ENCODE results near the gene CCL25. TPM values are rescaled to one million over a fixed set of nuclear protein-coding genes. Genes with fewer than 3 reads are reported as not detected.

Gene CCL25
- polyA plus RNA-seq, 1 of the 3 experiments (the other 2 are of a cell fraction) = not detected

- Histone ChIP-seq H3K9me3 (no peaks in the 10 kb centered on the region), H3K27me3 (ENCODE audit: insufficient read depth) (no peaks in the 10 kb centered on the region), H3K4me1 (ENCODE audit: control insufficient read depth in 1 of 2, insufficient read depth in 2 of 2, low read depth in 1 of 2, low read length in 1 of 2) (no peaks in the 10 kb centered on the region; a peak in 1 of 4 replicates), H3K79me2 (ENCODE audit: insufficient read depth) (no peaks in the 10 kb centered on the region), H3K4me3 (ENCODE audit: low read depth in 2 of 2, low read length in 1 of 2) (no peak overlapping the region), H3K36me3 (replicated peaks in 1 of 2; ENCODE audit: control insufficient read depth in 1 of 2, insufficient read depth in 2 of 2, low read length in 1 of 2) (no peaks in the 10 kb centered on the region), H3K27ac (ENCODE audit: low read depth in 2 of 2, low read length in 1 of 2) (no peak overlapping the region), H2AFZ (ENCODE audit: low read depth) (no peak overlapping the region), H3K9me2 (no peaks in the 10 kb centered on the region), H3F3A (replicated peaks; ENCODE audit: insufficient read depth) (no peaks in the 10 kb centered on the region), H4K20me1 (ENCODE audit: insufficient read depth) (no peaks in the 10 kb centered on the region), H3K9ac (no peak overlapping the region), H3K4me2 (no peak overlapping the region)
- no peak for TF ChIP-seq EZH2phosphoT487 (IDR thresholded peaks at IDR 0.05; ENCODE audit: borderline replicate concordance, low read depth)
- TF ChIP-seq GABPA (IDR thresholded peaks at IDR 0.05; ENCODE audit: low read depth) = no peak
- TF ChIP-seq TAF1 (IDR thresholded peaks at IDR 0.05; ENCODE audit: borderline replicate concordance, low read depth, low read length) = no peak
- no peak for TF ChIP-seq IRF3 (IDR thresholded peaks at IDR 0.05; ENCODE audit: low read depth, low read length)
- TF ChIP-seq ZBTB33 (IDR thresholded peaks at IDR 0.05; ENCODE audit: borderline replicate concordance, low read depth) = no peak
- TF ChIP-seq TCF12 (IDR thresholded peaks at IDR 0.05) = no peak
- no peak for TF ChIP-seq USF2 (IDR thresholded peaks at IDR 0.05; ENCODE audit: borderline replicate concordance, low read depth, low read length)
- TF ChIP-seq NRF1 (IDR thresholded peaks at IDR 0.05; ENCODE audit: low read depth, low read length) = no peak
- TF ChIP-seq RXRA (IDR thresholded peaks at IDR 0.05; ENCODE audit: borderline replicate concordance, low read depth) = no peak
- POLR2A ChIA-PET = no interaction called here
- DNase-seq = peak; percentile 47
- WGBS (ENCODE audit: low lambda C conversion rate) = 18% methylated on average over 3 of the region's 8 CpGs
- CTCF ChIA-PET = no interaction called here
Observed at GRCh38 chr19:8088752-8089663, 36.4 kb downstream of the CCL25 start.

Measured in SK-N-SH (cell line).